GM19193 (cell line): Measurements from ENCODE around the gene ACSL1.

Experiments used
- POLR2A ChIP-seq: IDR thresholded peaks from 4 replicates; pipeline ENCODE4 v1.6.1; 2011; ENCODE audit not compliant: insufficient read depth, insufficient read length; ENCODE audit errors: extremely low read depth

Gene ACSL1

DNA sequence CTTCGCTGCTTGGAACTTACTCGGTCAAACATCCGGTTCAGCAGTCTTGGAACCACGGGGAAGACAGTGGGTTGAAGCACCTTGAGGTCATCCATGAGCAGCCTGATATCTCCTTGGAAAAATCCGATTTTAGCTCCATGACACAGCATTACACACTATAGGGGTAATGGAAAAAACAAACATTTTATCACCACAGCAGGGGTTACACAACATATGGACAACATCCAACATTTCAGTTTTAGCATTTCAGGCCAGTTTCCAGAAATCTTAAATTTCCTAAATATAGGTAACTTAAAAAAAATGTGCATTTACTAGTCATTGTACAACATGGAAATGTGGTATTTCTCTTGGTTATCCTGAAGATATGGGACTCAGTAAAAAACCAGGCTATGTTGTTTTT lies 57.5 kb downstream of the ACSL1 start:
- TF ChIP-seq POLR2A: no peak

DNA sequence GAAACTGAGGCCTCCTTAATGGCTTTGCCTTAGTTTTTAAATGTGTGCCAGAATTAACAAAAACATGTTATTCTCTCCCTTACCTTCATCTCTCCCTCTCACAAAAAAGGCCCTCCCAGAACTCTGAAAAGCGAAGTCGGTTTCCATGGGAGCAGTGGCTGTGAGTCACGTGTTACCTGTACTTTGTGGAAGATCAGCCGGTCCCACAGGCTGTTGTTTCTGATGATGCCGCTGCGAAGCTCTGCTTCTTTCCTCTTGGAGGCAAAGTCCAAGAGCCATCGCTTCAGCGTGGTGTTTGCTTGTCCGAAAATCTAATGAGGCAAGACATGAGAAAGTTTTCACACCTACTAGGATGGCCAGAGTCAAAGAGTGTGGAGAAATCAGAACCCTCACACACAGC lies 59.3 kb downstream of the ACSL1 start:
- TF ChIP-seq POLR2A: no peak

DNA sequence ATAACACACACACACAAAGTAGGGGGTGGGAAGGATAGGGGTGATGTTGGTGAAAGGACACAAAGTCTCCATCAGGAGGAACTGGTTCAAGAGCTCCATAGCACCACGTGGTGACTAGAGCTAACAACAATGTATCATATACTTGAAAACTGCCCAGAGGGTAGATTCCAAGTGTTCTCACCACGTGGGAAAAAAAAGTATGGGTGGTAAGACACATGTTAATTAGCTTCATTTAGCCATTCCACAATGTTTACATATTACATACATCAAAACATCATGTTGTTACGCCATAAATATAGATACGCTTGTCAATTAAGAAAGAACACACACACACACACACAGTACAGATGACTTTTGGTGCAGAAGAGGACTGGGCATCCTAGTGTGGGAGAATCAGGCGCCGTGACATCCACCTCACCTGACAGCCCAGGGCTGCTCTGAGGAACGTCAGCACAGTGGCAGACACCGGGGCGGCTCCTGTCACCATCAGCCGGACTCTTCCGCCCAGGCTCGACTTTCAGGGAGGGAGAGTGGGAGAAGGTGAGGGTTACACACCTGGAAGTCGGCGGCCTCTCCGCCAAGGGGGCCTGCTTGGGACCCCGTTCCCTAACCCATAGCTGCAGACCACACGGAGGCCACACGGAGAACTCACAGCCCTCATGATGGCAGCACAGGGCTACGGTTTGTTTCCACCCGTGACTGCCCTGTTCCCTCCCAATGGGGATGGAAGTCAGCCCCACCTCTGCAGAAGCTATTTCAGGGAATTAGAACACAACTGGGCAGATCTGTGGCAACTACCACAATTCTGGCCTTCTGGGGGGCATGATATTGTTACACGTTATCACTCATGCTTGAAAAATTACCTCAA lies 60.1 kb downstream of the ACSL1 start:
- TF ChIP-seq POLR2A: no peak

DNA sequence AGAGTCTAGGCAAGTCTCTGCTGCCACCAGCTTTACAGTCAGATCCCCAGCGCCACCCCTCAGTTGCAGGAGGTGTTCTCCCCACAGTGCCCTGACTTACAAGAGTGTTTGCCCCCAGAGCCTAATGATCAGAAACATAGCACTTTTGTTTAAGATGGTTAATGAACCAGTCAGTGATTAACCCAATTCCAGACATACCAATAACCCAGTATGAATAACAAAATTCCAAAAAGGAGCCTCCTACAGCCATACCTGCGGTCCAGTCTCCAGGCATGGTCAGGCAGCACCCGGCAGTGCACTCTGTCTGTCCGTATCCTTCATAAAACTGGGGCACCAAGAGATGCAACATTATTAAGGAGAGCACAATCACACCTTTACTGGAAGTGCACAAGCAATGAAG lies 61.2 kb downstream of the ACSL1 start:
- no peak for TF ChIP-seq POLR2A

DNA sequence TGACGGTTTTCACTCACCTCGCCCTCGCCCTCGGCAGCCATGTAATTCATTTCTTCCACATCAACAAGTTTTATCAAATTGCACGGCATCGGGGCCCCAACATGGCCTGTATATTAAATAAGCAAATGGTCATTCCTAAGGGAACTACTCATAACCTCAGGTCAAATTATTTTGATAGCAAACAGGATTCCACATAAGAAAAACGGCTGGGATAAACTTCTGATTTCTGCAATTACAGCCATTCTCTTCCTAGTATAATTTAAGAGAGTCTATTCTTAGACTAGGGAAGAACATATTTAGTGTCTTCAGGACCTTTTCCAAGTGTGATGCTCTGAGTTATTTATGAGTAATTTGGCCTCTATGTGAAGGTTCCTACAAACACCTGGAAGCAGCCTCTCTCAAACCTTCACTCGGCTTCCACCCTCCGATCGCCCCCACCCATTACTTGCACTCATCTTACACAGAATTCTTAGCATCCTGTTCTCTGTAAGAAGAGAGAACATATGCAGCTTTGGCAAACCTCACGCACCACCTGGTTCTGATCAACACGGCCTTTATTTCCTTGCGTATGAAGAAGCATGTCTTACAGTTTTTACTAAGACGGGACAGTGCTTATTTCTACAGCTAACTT lies 62.5 kb downstream of the ACSL1 start:
- TF ChIP-seq POLR2A: no peak

DNA sequence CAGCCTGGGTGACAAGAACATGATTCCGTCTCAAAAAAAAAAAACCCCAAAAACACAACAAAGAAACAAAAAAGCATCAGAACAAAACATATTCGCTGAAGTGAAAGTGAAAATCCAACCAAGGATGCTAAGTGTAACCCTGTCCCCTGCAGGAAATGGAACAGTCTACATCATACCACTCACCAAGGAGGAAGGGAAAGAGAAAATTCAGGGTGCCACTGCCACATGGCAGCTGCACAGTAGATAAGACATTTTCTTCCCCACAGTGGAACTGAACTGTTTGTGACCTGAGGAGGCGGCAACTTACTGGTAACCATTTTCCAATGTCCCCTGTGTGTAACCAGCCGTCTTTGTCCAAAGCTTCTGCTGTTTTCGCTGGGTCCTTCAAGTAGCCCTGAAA lies 63.7 kb downstream of the ACSL1 start:
- no peak for TF ChIP-seq POLR2A

DNA sequence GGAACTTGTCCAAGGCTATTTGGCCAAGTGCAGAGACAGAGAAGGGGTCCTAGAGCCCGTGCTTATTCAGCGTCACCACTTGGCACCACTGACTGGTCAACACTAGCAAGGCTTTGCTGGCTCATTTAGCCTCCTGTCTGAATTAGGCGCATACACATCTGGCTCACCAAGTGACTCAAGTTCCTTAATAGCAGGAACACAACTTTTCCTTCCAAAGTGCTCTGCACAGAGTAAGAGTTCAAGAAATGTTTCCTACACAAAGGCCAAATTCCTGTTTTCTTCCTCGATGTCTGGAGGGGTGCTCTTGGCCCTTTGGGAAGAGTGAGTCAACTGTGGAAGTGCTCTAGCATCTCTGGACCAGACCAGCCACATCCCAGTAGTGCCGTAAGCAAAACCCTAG lies 65.1 kb downstream of the ACSL1 start:
- TF ChIP-seq POLR2A: no peak

DNA sequence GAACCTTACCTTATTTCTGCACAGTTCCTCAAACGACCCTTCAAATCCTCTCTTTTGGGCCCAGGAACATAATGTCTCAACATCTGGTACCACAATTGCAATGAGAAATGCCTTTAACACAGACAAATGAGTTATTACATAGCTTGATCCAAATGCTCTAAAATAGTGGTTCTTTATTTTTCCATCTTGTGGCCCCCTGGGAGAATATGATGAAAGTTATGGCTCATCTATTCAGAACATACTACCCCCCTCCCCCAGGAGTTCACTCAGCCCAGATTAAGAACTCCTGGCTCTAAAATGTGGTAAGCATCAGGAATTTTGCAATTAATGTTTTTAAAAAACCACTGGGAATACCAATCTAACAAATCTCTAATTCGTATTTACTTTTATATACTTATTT lies 68.0 kb downstream of the ACSL1 start:
- no peak for TF ChIP-seq POLR2A

DNA sequence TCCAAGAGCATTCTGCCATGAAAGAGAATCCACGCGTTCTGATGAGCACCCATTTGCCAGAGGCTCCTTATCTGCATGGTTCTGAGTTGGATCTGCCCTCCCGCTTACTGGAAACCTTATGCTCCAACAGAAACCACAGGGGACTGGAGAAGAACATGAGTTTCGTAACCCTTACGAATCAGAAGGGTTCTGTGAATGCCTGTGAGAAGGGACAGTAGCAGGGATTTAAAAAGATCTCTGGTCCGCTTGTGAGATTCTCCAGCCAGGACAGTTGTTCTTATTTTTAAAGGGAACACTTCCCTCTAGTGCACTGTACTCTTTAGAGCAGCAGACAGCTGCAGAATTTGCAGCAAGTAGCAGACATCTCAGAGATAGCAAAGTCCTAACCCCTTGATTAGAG lies 69.4 kb downstream of the ACSL1 start:
- TF ChIP-seq POLR2A: no peak

DNA sequence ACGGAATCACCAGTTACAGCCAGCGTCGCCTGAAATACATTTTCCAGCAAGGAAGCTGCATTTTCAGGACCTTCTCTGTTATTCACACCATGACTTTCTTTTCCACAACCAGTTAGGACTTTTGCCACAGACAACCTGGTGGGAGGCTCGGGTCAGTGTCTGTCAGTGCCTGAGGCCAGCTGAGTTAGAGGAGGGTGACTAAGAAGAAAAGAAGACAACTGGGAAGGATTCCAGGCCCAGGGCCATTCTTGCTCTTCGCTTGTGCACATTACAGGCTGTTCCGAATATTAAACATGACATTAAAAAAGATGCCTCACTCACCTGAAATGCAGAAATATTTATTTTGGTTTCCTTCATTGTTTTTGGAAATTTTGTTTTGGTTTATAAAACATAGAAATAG lies 70.5 kb downstream of the ACSL1 start:
- TF ChIP-seq POLR2A: no peak

DNA sequence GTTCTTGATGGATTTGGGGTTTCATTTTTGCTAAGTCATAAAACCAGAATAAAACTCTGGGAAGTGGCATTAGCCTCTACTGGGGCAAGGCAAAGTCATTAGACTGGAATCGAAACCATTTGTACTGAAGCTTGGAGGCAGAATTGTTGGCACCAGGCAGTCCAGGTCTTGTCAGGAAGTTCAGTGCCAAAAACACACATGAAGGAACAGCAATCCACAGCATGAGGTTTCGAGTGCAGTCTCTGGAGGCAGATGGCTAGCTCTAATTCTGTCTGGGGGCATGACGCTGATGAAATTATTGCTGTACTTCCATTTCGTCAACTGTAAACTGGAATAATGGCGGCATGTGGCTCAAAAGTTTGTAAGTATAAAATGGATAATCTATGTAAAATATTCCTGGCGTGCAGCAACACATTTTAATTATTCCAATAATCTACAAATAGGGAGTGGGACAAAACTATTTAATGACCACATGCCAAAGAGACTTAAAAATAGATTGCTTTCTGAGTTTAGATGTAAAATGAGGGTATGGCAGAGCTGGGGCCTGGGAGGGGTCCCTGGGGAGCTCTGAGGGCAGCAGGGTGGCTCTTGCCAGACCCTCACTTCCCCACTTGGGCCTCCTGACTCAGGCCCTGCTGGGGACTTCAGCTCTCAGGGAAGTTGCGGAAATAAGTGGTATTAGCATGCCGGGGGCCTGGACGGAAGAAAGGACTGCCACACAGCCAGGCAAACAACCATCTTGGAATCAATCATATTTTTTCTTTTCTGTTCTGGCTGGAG lies 73.1 kb downstream of the ACSL1 start:
- TF ChIP-seq POLR2A: no peak

DNA sequence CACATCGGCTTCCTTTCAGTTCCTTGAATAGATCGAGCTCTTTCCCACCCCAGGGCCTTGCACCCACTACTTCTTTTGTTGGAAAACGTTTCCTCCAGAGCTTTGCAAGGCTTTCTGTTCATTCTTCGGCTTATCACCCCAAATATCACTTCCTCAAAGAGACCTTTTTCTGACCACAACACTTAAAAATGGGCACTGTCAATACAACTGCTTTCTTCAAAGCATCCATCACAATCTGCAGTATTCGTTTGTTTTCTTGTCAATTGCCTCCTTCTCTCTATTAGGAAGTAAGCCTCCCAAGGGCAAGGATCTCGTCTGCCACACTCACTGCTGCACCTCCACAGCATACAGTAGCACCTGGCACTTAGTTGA lies 74.2 kb downstream of the ACSL1 start:
- TF ChIP-seq POLR2A: no peak

DNA sequence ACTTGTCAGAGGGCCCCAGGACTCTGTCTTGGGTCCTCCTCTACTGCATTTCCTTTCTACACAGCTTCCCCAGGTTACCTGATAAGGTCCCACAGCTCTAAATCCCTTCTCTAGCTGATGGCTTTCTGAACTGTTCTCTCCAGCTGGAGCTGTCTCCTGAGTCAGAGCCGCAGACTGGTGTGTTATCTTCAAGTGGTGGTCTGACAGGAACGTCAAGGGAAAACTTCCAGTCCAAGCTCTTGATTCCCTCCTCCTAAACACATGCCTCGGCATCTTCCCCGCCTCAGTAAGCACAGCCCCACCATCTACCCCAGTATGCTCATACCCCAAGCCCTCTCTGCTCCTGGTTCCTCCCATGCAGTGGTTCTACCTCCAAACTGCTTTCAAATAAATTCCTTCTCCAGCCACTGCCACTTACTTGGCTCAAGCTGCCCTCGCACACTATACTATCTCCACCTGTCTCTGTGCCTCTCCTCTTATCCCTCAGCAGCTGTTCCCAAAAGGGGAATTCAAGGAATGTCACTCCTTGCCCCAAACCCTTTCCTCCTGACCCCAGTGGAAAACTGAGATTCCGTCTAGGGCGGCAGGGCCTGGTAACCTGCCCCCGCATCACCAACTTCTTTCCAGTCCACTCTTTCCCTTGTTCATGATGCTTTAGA lies 74.7 kb downstream of the ACSL1 start:
- TF ChIP-seq POLR2A: no peak

DNA sequence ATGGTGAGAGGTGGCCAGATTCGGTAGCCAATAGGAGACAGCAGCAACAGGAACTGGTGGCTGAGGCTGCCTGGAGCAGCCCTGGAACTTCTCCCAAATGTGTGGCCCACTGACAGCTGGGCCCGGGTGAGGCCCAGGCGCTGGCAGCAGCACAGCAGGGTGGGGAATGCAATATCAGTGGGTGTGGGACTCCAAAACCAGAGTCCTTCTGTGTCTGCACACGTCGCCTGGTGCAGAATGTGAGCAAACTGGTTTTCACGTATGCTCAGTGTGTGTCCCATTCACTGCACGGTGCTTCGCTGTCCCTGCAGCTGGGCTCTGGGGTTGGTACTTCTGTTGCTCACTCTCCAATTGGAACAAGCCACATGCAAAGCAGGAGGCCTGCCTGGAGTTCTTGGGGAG lies 77.5 kb downstream of the ACSL1 start:
- TF ChIP-seq POLR2A: no peak

DNA sequence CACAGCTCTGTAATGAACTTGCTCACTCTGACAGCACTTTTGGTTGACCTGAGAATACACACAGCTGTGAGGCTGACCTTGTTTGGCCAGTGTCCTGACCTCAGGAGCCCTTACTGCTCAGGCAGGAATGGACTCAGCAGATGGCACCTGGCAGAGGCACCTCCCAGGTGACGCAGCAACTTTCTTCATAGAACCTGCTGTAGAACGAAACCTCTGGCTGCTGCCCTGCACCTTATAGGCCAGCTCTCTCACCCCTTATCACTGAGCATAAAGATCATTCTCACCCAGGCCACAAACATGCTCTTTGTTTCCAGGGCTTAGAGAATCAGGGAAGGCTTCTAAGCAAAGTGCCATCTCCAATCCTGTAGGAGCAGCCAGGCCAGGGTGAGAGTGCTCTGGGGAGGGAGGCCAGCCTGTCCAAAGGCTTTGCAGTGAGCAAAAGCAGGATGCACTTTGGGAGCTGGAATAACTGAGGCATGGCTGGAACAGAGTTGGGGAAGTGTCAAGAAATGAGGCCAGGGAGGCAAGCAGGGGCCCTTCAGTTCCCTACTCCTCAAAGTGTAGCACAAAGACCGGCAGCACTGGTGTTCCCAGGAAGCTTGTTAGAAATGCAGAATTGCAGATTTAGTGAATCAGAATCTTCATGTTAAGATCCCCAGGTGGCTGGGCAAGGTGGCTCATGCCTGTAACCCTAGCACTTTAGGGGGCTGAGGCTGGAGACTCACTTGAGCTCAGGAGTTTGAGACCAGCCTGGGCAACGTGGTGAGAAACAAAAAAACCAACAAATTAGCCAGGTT lies 78.5 kb downstream of the ACSL1 start:
- no peak for TF ChIP-seq POLR2A
